Measurements from ENCODE around the gene KCNG4.

GRCh38 chr16:84239909-84240308, at the start of gene KCNG4:
- TF ChIP-seq POLR2A (IDR thresholded peaks at IDR 0.05) (no peak), POLR2AphosphoS5 (IDR thresholded peaks at IDR 0.05) (no peak), CTCF (IDR thresholded peaks at IDR 0.05) (no peak)
